ENCODE results near the gene C5AR2. TPM values are rescaled to one million over a fixed set of nuclear protein-coding genes. Genes with fewer than 3 reads are reported as not detected.
"Not testable (repeated sequence)": the region's sequence is repeated elsewhere in the genome, so short reads cannot be mapped to it uniquely, and the experiment has no call there.

The C5AR2 gene
- total RNA-seq, 1 experiment from 2014 or later: 0.03 TPM

DNA sequence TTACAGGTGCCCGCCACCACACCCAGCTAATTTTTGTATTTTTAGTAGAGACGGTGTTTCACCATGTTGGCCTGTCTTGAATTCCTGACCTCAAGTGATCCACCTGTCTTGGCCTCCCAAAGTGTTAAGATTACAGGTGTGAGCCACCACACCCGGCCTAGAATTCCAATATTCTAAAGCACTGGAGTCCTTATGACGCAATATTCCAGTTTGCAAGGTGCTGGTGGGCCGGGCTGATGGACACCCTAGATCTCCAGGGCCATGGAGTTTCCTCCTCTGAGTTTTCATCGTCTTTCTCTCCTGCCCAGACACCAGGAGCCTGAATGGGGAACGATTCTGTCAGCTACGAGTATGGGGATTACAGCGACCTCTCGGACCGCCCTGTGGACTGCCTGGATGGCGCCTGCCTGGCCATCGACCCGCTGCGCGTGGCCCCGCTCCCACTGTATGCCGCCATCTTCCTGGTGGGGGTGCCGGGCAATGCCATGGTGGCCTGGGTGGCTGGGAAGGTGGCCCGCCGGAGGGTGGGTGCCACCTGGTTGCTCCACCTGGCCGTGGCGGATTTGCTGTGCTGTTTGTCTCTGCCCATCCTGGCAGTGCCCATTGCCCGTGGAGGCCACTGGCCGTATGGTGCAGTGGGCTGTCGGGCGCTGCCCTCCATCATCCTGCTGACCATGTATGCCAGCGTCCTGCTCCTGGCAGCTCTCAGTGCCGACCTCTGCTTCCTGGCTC is 8.7 kb downstream of the C5AR2 start:
- DNase-seq: no peak

DNA sequence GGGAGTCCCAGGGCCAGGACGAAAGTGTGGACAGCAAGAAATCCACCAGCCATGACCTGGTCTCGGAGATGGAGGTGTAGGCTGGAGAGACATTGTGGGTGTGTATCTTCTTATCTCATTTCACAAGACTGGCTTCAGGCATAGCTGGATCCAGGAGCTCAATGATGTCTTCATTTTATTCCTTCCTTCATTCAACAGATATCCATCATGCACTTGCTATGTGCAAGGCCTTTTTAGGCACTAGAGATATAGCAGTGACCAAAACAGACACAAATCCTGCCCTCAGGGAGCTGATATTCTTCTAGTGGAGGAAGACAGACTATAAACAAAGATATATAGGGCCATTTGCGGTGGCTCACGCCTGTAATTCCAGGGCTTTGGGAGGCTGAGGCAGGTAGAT is 9.8 kb downstream of the C5AR2 start:
- Histone ChIP-seq H3K4me3 (ENCODE audit: insufficient read depth, low read depth, low read length) (no peak overlapping the region), H3K36me3 (replicated peaks; ENCODE audit: control insufficient read depth, insufficient read depth, low read length) (no peaks in the 10 kb centered on the region), H3K27me3 (ENCODE audit: control insufficient read depth, insufficient read depth, low read length) (no peaks in the 10 kb centered on the region)
- no peak for DNase-seq

More for the DNA sequence above, 8.7 kb downstream of the C5AR2 start:
- Histone ChIP-seq H3K4me3 (ENCODE audit: insufficient read depth, low read depth, low read length) (no peak overlapping the region), H3K27me3 (ENCODE audit: control insufficient read depth, insufficient read depth, low read length) (no peaks in the 10 kb centered on the region), H3K36me3 (replicated peaks; ENCODE audit: control insufficient read depth, insufficient read depth, low read length) (no peaks in the 10 kb centered on the region)

DNA sequence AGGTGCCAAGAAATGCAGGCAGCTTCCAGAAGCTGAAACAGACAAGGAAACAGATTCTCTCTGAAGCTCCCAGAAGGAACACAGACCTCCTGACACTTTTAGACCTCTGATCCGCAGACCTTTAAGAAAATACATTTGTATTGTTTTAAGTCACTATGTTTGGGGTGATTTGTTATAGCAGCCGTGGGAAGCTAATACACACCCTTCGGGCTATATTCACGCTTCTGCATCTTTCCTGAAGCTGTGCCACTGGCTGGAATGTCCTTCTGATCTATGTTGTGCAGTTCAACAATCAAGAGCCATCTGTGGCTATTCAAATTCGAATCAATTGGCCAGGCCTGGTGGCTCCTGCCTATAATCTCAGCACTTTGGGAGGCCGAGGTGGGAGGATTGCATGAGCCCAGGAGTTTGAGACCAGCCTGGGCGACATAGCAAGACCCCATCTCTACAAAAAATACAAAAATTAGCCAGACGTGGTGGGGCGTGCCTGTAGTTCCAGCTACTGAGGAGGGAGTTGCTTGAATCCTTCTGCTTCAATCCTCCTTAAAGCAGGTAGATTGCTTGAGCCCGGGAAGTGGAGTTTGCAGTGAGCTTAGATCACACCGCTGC is 11.3 kb downstream of the C5AR2 start:
- DNase-seq: no peak
- H3K4me3 ChIP-seq (ENCODE audit: insufficient read depth, low read depth, low read length): no peak overlapping the region
- no peaks in the 10 kb centered on the region; the same call in 1 of the 2 replicates for H3K27me3 ChIP-seq (ENCODE audit: control insufficient read depth, insufficient read depth, low read length)
- H3K36me3 ChIP-seq (replicated peaks; ENCODE audit: control insufficient read depth, insufficient read depth, low read length): no peaks in the 10 kb centered on the region

DNA sequence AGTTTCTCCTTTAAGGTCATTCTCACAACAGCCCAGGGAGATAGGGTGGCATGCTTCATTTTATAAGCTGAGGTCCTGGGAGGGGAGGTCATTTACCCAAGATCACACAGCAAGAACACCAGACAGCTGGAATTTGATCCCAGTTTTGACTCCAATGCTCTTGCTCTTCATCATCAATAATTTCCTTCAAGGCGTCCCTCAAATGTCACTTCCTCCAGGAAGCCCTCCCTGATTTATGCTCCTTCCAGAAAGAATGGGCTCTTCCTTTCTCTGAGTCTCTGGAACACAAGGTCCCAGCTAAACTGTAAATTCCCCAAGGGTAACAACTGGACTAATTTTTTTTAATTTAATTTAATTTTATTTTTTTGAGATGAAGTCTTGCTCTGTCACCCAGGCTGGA is 12.4 kb downstream of the C5AR2 start:
- H3K27me3 ChIP-seq (ENCODE audit: control insufficient read depth, insufficient read depth, low read length): peaks cover 3% of the 10 kb centered on the region; the same call in 1 of the 2 replicates
- no peak overlapping the region for H3K4me3 ChIP-seq (ENCODE audit: insufficient read depth, low read depth, low read length)
- DNase-seq: no peak
- H3K36me3 ChIP-seq (replicated peaks; ENCODE audit: control insufficient read depth, insufficient read depth, low read length): no peaks in the 10 kb centered on the region

DNA sequence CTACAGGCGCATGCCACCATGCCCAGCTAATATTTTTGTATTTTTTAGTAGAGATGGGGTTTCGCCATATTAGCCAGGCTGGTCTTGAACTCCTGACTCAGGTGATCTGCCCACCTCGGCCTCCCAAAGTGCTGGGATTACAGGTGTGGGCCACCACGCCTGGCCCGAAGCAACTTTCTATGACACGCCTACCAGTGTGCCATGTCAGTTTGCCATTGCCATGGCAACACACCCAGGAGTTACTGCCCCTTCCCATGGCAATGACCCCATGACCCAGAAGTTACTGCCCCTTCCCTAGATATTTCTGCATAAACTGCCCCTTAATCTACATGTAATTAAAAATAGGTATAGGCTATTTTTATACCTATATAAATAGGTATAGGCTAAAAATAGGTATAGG is 14.0 kb downstream of the C5AR2 start:
- DNase-seq; H3K4me3 ChIP-seq (ENCODE audit: insufficient read depth, low read depth, low read length); H3K36me3 ChIP-seq (replicated peaks; ENCODE audit: control insufficient read depth, insufficient read depth, low read length); H3K27me3 ChIP-seq (ENCODE audit: control insufficient read depth, insufficient read depth, low read length): not testable (repeated sequence)

DNA sequence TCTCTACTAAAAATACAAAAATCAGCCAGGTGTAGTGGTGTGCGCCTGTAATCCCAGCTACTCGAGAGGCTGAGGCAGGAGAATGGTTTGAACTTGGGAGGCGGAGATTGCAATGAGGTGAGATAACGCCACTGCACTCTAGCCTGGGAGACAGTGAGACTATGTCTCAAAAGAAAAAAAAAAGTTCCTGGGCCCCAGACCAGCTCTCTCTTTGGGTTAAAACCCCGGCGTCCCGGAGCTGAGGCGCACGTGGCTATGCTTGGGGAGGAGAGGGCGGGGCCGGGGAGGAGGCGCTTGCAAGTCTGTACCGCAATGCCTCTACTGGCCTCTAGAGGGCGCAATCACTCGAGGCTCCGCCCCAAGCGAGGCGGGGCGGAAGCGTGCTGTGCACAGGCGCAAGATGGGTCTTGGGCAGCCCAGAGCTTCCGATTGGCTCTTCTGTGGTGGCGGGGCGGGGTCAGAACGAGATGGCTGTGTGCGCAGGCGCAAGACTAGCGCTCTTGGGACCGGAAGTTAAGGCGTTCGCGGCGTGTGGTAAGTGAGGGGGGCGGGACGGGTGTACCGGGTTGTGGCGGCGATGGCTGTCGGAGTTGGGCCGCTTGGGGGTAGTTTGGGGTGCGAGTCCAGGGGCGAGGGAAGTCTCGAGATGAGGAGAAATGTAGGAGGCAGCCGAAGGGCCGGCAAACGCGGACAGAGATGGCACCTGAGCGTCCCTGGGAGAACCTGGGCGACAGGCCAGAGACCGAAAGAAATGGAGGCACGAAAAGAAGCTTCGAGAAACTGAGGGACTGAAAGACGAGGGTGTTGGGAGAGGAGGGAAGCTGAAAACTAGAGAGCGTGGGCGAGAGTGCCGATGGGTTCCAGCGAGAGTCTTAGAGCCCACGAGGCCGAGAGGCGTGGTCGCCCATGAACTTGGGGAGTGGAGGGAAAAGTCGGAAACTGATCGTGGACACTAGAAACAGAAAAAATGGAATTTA is 17.1 kb downstream of the C5AR2 start, which contains the start of gene DHX34:
Gene DHX34 (plus strand): TSS at position 497 of the 977 bp plus-strand sequence. CDS start 3,716 bp downstream, outside the sequence.
- Histone ChIP-seq H3K36me3 (replicated peaks; ENCODE audit: control insufficient read depth, insufficient read depth, low read length) (peaks cover 13% of the 10 kb centered on the region), H3K27me3 (ENCODE audit: control insufficient read depth, insufficient read depth, low read length) (peaks cover 3% of the 10 kb centered on the region; the same call in 1 of the 2 replicates), H3K4me3 (ENCODE audit: insufficient read depth, low read depth, low read length) (peak within 1 kb of the TSS; percentile 55)
- DNase-seq: peak; percentile 100

DNA sequence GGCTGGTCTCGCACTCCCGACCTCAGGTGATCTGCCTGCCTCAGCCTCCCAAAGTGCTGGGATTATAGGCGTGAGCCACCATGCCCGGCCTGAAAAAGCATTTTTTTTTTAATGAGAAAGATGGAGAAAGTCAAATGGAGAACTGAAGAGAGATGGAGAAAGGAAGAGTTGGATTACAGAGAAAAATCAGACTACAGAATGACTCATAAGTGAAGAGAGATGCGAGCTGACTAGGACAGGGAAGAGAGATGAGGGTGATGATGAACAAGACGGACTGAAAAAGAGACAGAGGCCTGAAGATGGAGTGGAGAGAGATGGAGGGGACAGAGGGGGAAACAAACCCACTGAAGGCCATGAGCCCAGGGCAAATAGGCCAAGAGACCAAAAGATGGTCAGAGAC is 18.7 kb downstream of the C5AR2 start:
- no peak overlapping the region for H3K4me3 ChIP-seq (ENCODE audit: insufficient read depth, low read depth, low read length)
- H3K36me3 ChIP-seq (replicated peaks; ENCODE audit: control insufficient read depth, insufficient read depth, low read length): peaks cover 20% of the 10 kb centered on the region
- peaks cover 3% of the 10 kb centered on the region; the same call in 1 of the 2 replicates for H3K27me3 ChIP-seq (ENCODE audit: control insufficient read depth, insufficient read depth, low read length)
- DNase-seq: no peak

DNA sequence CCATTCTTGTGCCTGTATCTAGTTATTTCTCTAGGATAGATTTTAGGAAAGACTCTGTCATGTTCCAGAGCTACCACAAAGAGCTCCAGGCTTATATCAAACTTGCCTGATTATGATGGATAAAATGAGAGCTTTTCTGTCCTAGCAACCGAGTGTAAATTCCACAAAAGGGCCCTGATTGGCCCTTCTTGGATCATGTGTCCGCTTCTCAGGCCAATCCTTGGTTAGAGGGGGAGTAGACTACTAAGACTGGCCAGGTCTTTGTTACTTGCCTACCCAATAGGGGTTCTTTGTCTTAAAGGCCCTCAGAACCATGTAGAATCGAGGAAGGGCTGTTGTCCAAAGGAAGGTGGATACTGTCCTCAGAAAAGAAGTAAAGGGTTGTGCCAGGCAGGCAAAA is 19.6 kb downstream of the C5AR2 start:
- peaks cover 3% of the 10 kb centered on the region; the same call in 1 of the 2 replicates for H3K27me3 ChIP-seq (ENCODE audit: control insufficient read depth, insufficient read depth, low read length)
- DNase-seq: peak; percentile 88
- H3K36me3 ChIP-seq (replicated peaks; ENCODE audit: control insufficient read depth, insufficient read depth, low read length): peaks cover 23% of the 10 kb centered on the region
- H3K4me3 ChIP-seq (ENCODE audit: insufficient read depth, low read depth, low read length): no peak overlapping the region

DNA sequence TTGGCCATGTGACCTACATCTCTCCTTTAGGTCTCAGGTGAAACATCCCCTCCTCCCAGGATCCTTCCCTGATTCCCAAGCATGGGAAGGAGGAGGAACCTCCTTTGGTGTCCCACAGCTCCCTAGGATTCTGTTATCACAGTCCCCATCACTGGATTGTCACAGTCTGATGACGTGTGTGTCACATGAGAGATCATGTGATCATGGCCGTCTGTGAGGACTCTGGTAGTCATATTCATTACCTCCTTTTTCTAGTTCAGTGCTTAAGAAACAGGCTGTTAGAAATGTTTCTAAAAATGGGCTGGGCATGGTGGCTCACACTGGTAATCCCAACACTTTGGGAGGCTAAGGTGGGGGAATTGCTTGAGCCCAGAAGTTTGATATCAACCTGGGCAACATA is 20.1 kb downstream of the C5AR2 start:
- Histone ChIP-seq H3K36me3 (replicated peaks; ENCODE audit: control insufficient read depth, insufficient read depth, low read length) (peaks cover 27% of the 10 kb centered on the region), H3K4me3 (ENCODE audit: insufficient read depth, low read depth, low read length) (no peak overlapping the region)
- peak; percentile 30 for DNase-seq

DNA sequence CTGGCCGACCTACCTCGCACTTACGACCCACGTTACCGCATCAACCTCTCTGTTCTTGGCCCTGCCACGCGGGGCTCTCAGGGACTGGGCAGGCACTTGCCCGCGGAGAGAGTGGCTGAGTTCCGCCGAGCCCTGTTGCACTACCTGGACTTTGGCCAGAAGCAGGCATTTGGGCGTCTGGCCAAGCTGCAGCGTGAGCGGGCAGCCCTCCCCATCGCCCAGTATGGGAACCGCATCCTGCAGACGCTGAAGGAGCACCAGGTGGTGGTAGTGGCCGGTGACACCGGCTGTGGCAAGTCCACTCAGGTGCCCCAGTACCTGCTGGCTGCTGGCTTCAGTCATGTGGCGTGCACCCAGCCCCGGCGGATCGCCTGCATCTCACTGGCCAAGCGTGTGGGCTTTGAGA is 21.3 kb downstream of the C5AR2 start:
- peak; percentile 24 for DNase-seq
- peaks cover 34% of the 10 kb centered on the region for H3K36me3 ChIP-seq (replicated peaks; ENCODE audit: control insufficient read depth, insufficient read depth, low read length)
- peaks cover 3% of the 10 kb centered on the region; the same call in 1 of the 2 replicates for H3K27me3 ChIP-seq (ENCODE audit: control insufficient read depth, insufficient read depth, low read length)
- no peak overlapping the region for H3K4me3 ChIP-seq (ENCODE audit: insufficient read depth, low read depth, low read length)

More for the DNA sequence above, 20.1 kb downstream of the C5AR2 start:
- H3K27me3 ChIP-seq (ENCODE audit: control insufficient read depth, insufficient read depth, low read length): peaks cover 3% of the 10 kb centered on the region; the same call in 1 of the 2 replicates

DNA sequence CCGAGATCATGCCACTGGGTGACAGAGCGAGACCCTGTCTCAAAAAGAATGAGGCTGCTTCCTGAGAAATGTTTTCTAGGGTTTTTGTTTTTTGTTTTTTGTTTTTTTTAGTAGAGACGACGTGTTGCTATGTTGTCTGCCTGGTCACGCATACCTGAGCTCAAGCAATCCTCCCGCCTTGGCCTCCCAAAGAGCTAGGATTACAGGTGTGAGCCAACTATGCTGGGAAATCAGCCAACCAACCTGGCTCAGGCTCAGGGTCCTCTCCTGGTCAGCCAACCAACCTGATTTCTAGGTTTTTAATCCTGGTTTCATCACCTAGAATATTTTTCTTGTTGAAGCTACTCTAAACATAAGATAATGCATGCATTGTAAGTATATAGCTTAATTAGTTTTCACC is 24.9 kb downstream of the C5AR2 start:
- H3K27me3 ChIP-seq (ENCODE audit: control insufficient read depth, insufficient read depth, low read length): no peaks in the 10 kb centered on the region
- no peak overlapping the region for H3K4me3 ChIP-seq (ENCODE audit: insufficient read depth, low read depth, low read length)
- peaks cover 54% of the 10 kb centered on the region for H3K36me3 ChIP-seq (replicated peaks; ENCODE audit: control insufficient read depth, insufficient read depth, low read length)
- DNase-seq: no peak

DNA sequence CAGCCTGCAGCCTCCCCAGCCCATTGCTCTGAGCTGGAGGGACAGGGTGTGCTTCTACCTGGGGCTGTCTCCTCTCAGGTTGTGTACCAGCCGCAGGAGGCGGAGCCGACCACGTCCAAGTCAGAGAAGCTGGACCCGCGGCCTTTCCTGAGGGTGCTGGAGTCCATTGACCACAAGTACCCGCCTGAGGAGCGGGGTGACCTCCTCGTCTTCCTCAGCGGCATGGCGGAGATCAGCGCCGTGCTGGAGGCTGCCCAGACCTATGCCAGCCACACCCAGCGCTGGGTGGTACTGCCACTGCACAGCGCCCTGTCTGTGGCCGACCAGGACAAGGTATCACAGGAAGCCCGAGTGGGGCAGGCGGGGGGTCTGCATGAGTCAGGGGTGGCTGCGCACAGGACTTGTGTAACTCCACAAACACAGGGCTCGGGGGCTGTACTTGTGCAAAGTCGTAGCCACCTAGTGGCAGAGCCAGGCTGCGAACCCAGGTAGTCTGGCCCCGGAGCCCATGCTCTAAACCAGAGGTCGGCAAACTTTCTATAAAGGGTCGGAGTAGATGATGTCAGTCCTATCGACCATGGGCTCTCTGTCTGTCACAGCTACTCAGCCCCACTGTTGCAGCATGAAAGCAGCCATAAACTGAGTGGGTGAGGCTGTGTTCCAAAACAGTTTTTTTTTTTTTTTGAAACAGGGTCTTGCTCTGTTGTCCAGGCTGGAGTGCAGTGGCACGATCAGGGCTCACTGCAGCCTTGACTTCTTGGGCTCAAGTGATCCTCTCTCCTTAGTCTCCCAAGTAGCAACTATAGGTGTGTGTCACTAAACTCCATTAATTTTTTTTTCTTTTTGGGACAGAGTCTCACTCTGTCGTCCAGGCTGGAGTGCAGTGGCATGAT is 26.1 kb downstream of the C5AR2 start:
- peak; percentile 78 for DNase-seq
- Histone ChIP-seq H3K36me3 (replicated peaks; ENCODE audit: control insufficient read depth, insufficient read depth, low read length) (peaks cover 54% of the 10 kb centered on the region), H3K27me3 (ENCODE audit: control insufficient read depth, insufficient read depth, low read length) (no peaks in the 10 kb centered on the region)

DNA sequence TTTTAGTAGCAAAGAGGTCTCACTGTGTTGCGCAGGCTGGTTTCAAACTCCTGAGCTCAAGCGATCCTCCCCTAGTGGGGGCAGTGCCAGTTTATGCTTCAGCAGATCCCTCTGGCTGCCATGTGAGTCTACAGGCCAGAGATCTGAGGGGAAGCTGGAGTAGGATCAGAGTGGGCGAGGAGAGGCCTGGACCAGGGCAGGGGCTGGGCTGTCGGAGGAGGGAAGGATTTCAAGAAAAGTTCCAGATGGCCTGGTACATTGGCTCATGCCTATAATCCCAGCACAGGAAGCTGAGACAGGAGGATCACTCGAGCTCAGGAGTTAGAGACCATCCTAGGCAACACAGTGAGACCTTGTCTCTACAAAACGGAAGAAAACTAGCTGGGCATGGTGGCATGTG is 27.0 kb downstream of the C5AR2 start:
- Histone ChIP-seq H3K36me3 (replicated peaks; ENCODE audit: control insufficient read depth, insufficient read depth, low read length) (peaks cover 52% of the 10 kb centered on the region), H3K4me3 (ENCODE audit: insufficient read depth, low read depth, low read length) (no peak overlapping the region), H3K27me3 (ENCODE audit: control insufficient read depth, insufficient read depth, low read length) (no peaks in the 10 kb centered on the region)
- no peak for DNase-seq

More for the DNA sequence above, 26.1 kb downstream of the C5AR2 start:
- no peak overlapping the region for H3K4me3 ChIP-seq (ENCODE audit: insufficient read depth, low read depth, low read length)
